ENCODE results near the gene SLC18B1. TPM values are rescaled to one million over a fixed set of nuclear protein-coding genes. Genes with fewer than 3 reads are reported as not detected.

Gene SLC18B1
- polyA plus RNA-seq, 3 donors, result 10.3 to 36.6 (median 24.8) TPM

DNA sequence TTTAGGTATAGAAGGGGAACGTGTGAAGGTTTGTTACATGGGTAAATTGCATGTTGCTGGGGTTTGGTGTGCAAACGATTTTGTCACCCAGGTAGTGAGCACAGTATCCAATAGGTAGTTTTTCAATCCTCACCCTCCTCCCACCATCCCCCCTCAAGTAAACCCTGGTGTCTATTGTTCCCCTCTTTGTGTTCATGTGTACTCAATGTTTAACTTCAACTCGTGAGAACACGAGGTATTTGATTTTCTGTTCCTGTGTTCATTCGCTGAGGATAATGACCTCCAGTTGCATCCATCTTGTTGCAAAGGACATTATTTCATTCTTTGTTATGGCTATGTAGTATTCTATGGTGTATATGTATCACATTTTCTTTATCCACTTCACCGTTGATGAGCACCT lies 73.0 kb downstream of the SLC18B1 start:
- no peaks in the 10 kb centered on the region for H3K9me3 Mint-ChIP-seq
- H3K4me3 Mint-ChIP-seq, result no peak overlapping the region
- no peaks in the 10 kb centered on the region for H3K9me3 ChIP-seq (replicated peaks in 1 of 2; ENCODE audit: control insufficient read depth in 1 of 2, insufficient read depth in 1 of 2, low read length in 2 of 2)
- peaks cover 3% of the 10 kb centered on the region in 2 donors for H3K4me1 ChIP-seq (ENCODE audit: control insufficient read depth in 1 of 2, insufficient read depth in 2 of 2, low read length in 2 of 2)
- no peak overlapping the region for H3K27ac ChIP-seq (ENCODE audit: low read depth in 1 of 2, low read length in 2 of 2)
- peaks cover 11% of the 10 kb centered on the region for H3K4me1 Mint-ChIP-seq
- no peak overlapping the region for H3K4me2 ChIP-seq (replicated peaks; ENCODE audit: extremely low read depth, low read length, poor library complexity, severe bottlenecking)
- intact Hi-C loops (cut with micrococcal nuclease), result no loop called here
- H3K4me3 ChIP-seq (replicated peaks in 1 of 3; ENCODE audit: low read depth in 2 of 3, low read length in 3 of 3), result no peak overlapping the region
- DNase-seq, result no peak
- H3K27ac Mint-ChIP-seq, result no peak overlapping the region
- H2AFZ ChIP-seq (ENCODE audit: insufficient read depth, low read depth, low read length, poor library complexity, severe bottlenecking), result no peak overlapping the region
- no peaks in the 10 kb centered on the region for H3K27me3 ChIP-seq (ENCODE audit: control insufficient read depth in 2 of 2, insufficient read depth in 2 of 2, low read length in 2 of 2)
- no peaks in the 10 kb centered on the region for H3K79me2 ChIP-seq (ENCODE audit: insufficient read depth, low read length)
- no peak overlapping the region for H3K9ac ChIP-seq (ENCODE audit: insufficient read depth, low read length, poor library complexity, severe bottlenecking)
- 100% methylated on average over 2 of the region's 6 CpGs for WGBS (ENCODE audit: insufficient coverage)
- peaks cover 2% of the 10 kb centered on the region in 3 donors for H3K27me3 Mint-ChIP-seq (ENCODE audit: low read depth in 3 of 3)
- peaks cover 19 to 73% of the 10 kb centered on the region in 2 donors for H3K36me3 ChIP-seq (replicated peaks in 1 of 2; ENCODE audit: control insufficient read depth in 1 of 2, insufficient read depth in 2 of 2, low read length in 2 of 2)
- H3K36me3 Mint-ChIP-seq, result peaks cover 78 to 82% of the 10 kb centered on the region in 2 donors
- no peak for TF ChIP-seq CTCF (IDR thresholded peaks at IDR 0.05)
- no peaks in the 10 kb centered on the region for H4K20me1 ChIP-seq (ENCODE audit: insufficient read depth, low read length)

DNA sequence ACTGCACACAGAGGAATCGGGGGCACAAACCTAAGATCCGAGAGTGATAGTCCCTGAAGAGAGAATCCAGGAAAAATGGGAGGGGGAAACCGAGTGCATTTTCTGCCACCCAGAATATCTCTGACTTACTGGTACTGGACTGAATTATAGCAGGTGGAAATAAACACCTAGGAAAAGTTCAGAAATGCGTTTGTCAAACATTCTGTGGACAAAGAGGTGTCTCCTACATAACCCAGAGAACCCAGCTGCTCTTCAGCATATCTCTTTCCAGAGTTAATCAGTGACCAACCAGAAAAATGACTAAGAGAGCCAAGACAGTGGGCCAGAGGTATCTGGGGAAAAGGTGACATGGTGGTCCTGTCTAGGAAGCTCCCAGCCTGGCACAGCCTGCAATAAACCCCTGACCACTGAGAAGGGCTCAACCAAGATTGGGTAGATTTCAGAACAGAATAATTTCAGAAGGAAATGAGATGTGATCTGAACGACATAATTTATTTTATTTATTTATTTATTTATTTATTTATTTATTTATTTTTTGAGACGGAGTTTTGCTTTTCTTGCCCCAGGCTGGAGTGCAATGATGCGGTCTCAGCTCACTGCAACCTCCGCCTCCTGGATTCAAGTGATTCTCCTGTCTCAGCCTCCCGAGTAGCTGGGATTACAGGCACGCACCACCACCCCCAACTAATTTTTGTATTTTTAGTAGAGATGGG lies 78.5 kb downstream of the SLC18B1 start:
- H3K4me3 Mint-ChIP-seq, result no peak overlapping the region
- Histone ChIP-seq H2AFZ (ENCODE audit: insufficient read depth, low read depth, low read length, poor library complexity, severe bottlenecking) (no peak overlapping the region), H3K9ac (ENCODE audit: insufficient read depth, low read length, poor library complexity, severe bottlenecking) (no peak overlapping the region), H3K4me3 (replicated peaks in 1 of 3; ENCODE audit: low read depth in 2 of 3, low read length in 3 of 3) (no peak overlapping the region), H3K27me3 (ENCODE audit: control insufficient read depth in 2 of 2, insufficient read depth in 2 of 2, low read length in 2 of 2) (no peaks in the 10 kb centered on the region), H3K4me1 (ENCODE audit: control insufficient read depth in 1 of 2, insufficient read depth in 2 of 2, low read length in 2 of 2) (peaks cover 15% of the 10 kb centered on the region in 2 donors), H3K36me3 (replicated peaks in 1 of 2; ENCODE audit: control insufficient read depth in 1 of 2, insufficient read depth in 2 of 2, low read length in 2 of 2) (peaks cover 14 to 31% of the 10 kb centered on the region in 2 donors), H3K79me2 (ENCODE audit: insufficient read depth, low read length) (no peaks in the 10 kb centered on the region), H3K9me3 (replicated peaks in 1 of 2; ENCODE audit: control insufficient read depth in 1 of 2, insufficient read depth in 1 of 2, low read length in 2 of 2) (no peaks in the 10 kb centered on the region), H3K4me2 (replicated peaks; ENCODE audit: extremely low read depth, low read length, poor library complexity, severe bottlenecking) (no peak overlapping the region), H3K27ac (ENCODE audit: low read depth in 1 of 2, low read length in 2 of 2) (no peak overlapping the region), H4K20me1 (ENCODE audit: insufficient read depth, low read length) (no peaks in the 10 kb centered on the region)
- H3K27ac Mint-ChIP-seq, result peak overlapping the region in 1 of 7 donors; percentile 37
- peaks cover 38 to 40% of the 10 kb centered on the region in 2 donors for H3K36me3 Mint-ChIP-seq
- 100% methylated on average over 2 of the region's 10 CpGs for WGBS (ENCODE audit: insufficient coverage)
- no peak for TF ChIP-seq CTCF (IDR thresholded peaks at IDR 0.05)
- DNase-seq, result no peak
- peaks cover 18% of the 10 kb centered on the region for H3K4me1 Mint-ChIP-seq
- H3K9me3 Mint-ChIP-seq, result no peaks in the 10 kb centered on the region
- H3K27me3 Mint-ChIP-seq (ENCODE audit: low read depth in 3 of 3), result peaks cover 0 to 1% (median 0%) of the 10 kb centered on the region in 3 donors
- intact Hi-C loops (cut with micrococcal nuclease), result loop anchor here in 1 of 2 donors (5.0 kb wide), 1 partner anchor 43 kb away; no protein-coding TSS in a partner anchor

Small RNA genes lying within 50 kb of the gene (small RNA-seq; reads per million reads assigned to genes)
- gene SNORA33 (ENCODE audit: insufficient read length, low read depth) (727 reads per million, percentile 99 among the genes with 10 or more reads in this experiment), gene SNORD100 (ENCODE audit: insufficient read length, low read depth) (108 reads per million, percentile 96 among the genes with 10 or more reads in this experiment), gene SNORD101 (ENCODE audit: insufficient read length, low read depth) (17,971 reads per million, percentile 100 among the genes with 10 or more reads in this experiment)

Other genes starting within 250 kb of the SLC18B1 start
- gene TAAR8, start 246.0 kb downstream of the SLC18B1 start, polyA plus RNA-seq, result not detected
- not detected for gene TAAR6, start 228.3 kb downstream of the SLC18B1 start, polyA plus RNA-seq
- not detected for gene TAAR5, start 208.9 kb downstream of the SLC18B1 start, polyA plus RNA-seq
- gene TAAR2, start 174.4 kb downstream of the SLC18B1 start, polyA plus RNA-seq, result not detected
- gene TAAR1, start 139.5 kb downstream of the SLC18B1 start, polyA plus RNA-seq, result not detected
- gene VNN1, start 84.6 kb downstream of the SLC18B1 start, polyA plus RNA-seq, result 10 to 100 TPM in 2 of 3 donors, 1 to 10 TPM in 1; 7.9 to 61.2 (median 47.9) TPM
- gene VNN2, start 40.7 kb downstream of the SLC18B1 start, polyA plus RNA-seq, result 100 to 1,000 TPM; 134 to 394 (median 359) TPM
- 1,000 to 10,000 TPM in 1 of 3 donors, 100 to 1,000 TPM in 2; 599 to 3,096 (median 618) TPM for gene RPS12, start 15.9 kb upstream of the SLC18B1 start, polyA plus RNA-seq

Measured in CD14-positive monocyte (primary cell).